GM19099 (cell line): ENCODE measurements around the gene GOLGA6L9.
"Not testable (repeated sequence)": the region's sequence is repeated elsewhere in the genome, so short reads cannot be mapped to it uniquely, and the experiment has no call there.

Source experiments
- POLR2A ChIP-seq: IDR thresholded peaks from 3 replicates; pipeline ENCODE4 v1.6.1; 2011; ENCODE audit warnings: low read depth; ENCODE audit not compliant: insufficient read length; ENCODE audit errors: extremely low read depth

GOLGA6L9 gene, protein sequence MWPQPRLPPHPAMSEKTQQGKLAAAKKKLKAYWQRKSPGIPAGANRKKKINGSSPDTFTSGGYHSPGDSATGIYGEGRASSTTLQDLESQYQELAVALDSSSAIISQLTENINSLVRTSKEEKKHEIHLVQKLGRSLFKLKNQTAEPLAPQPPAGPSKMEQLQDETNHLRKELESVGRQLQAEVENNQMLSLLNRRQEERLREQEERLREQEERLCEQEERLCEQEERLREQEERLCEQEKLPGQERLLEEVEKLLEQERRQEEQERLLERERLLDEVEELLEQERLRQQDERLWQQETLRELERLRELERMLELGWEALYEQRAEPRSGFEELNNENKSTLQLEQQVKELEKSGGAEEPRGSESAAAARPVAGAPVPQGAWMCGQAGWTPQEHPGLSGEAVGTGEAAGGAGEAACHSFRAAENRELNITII

DNA sequence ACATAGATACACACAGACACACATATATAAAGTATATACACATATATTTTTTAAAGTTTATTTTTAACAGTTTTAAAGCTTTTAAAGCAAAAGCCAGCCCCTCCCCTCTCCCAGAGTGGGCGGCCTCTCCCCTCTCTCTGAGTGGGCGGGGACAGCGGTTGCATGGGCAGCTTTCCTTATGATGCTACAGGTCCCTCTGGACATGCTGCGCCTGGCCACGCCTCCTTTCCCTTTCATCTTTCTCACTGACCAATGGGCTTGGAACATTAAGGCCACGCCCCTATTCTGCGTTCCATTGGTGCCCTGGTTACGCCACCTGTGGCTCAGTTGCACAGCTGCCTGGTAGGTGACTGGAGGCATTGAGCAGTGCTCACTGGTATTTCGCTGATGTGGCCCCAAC lies at the start of gene GOLGA6L9:
GOLGA6L9 (plus strand) TSS at position 124 of the 400 bp plus-strand sequence; CDS start at position 388, 264 bp downstream.
- not testable (repeated sequence) for TF ChIP-seq POLR2A

DNA sequence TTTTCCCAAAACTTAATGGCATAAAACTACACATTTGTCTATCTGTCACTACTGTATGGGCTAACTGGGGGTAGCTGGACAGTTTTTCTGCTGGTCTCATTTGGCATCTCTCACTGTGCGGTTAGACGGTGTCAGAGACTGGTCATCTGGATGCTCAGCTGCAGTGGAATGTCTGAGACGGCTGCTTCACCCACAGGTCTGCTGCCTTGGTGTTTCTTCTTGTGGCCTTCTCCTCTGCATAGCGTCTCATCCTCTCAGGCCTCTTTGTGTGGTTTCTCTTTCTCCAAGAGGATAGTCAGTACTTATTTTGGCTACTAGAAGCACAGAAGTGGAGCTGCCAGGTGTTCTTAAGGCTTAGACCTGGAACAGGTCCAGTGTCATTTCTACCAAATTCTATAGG lies 35.9 kb upstream of the GOLGA6L9 start:
- no peak for TF ChIP-seq POLR2A

DNA sequence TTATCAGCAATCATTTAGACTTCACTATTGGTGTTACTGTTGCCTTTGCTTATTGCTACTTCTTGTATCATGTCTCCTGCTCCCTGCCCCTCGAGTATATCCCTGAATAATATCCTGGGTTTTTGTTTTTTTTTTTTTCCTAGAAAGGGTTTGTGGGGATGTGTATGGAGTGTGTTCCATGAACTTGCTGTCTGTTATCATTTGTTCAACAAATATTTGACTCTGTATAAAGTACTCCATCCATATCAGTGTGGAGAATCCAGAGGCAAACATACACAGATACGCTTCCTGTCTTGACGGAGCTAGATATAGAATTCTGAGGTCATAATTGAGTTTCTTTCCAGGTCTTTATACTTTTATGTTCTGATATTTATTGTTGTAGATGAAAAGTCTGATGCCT lies 31.8 kb upstream of the GOLGA6L9 start:
- no peak for TF ChIP-seq POLR2A

DNA sequence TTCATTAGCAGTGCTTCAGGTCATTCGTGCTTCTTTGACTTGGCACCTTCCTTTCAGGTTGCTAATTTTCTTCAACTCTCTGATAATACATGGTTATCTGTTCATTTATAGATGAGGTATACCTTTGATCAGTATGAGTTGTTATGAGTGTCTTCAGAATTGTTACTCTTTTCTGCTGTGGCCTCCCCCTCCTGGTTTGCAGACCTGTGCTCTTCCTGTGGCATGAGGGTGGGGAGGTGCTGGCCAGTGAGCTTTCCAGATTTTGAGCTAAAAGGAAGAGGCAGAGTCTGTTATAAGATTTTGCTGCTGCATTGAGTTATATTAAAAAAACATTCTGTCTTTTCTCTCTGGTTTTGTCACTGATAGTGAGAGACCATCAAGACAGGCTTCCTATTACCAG lies 30.8 kb upstream of the GOLGA6L9 start:
- TF ChIP-seq POLR2A = no peak
